HepG2 (cell line): Measurements from ENCODE around the gene SLC39A3. TPM values are rescaled to one million over a fixed set of nuclear protein-coding genes. Genes with fewer than 3 reads are reported as not detected.

Source experiments
- NFIB ChIP-seq: sonication (generic); formaldehyde crosslinking; IDR thresholded peaks from 2 replicates; pipeline ENCODE4 v1.9.0; 2021; ENCODE audit warnings: missing genetic modification reagents, mild to moderate bottlenecking, borderline replicate concordance
- ZMYM4 ChIP-seq: sonication (generic); formaldehyde crosslinking; IDR thresholded peaks from 2 replicates; pipeline ENCODE4 v1.8.1; 2023; ENCODE audit warnings: mild to moderate bottlenecking, missing genetic modification reagents
- ZNF343 ChIP-seq: sonication (generic); formaldehyde crosslinking; IDR thresholded peaks from 2 replicates; pipeline ENCODE4 v1.4.0; 2020; ENCODE audit warnings: mild to moderate bottlenecking, missing genetic modification reagents
- ZNF382 ChIP-seq: sonication (generic); formaldehyde crosslinking; IDR thresholded peaks from 2 replicates; pipeline ENCODE4 v1.5.0; 2020; ENCODE audit warnings: missing genetic modification reagents, mild to moderate bottlenecking, borderline replicate concordance
- ZNF570 ChIP-seq: sonication (generic); formaldehyde crosslinking; IDR thresholded peaks from 2 replicates; pipeline ENCODE4 v1.4.0; 2020; ENCODE audit warnings: mild to moderate bottlenecking, missing genetic modification reagents, borderline replicate concordance
- polyA plus RNA-seq, 8 experiments: library from polyadenylated mRNA; depleted of rRNA in 3 of 8; stranded (reverse) in 7 of 8; unstranded in 1 of 8; fragments of >200 nt; fragmentation: Illumina TruSeq in 4 of 8; extraction: Trizol in 4 of 8; gene quantifications; 2 replicates each; pipeline versions ENCODE4 v1.2.1 to v1.2.3, GENCODE V29; 2011 to 2016; ENCODE audit warnings: low read depth in 4 of 8, missing spikeins in 1 of 8, mixed read lengths in 1 of 8; ENCODE audit not compliant: insufficient read depth in 1 of 8
- total RNA-seq, 5 experiments: library from RNA; depleted of rRNA; stranded (reverse); fragments of >200 nt; fragmentation: Illumina TruSeq; extraction: Trizol; gene quantifications; 2 replicates each; pipeline ENCODE4 v1.2.3, GENCODE V29; 2016; ENCODE audit warnings: low read depth in 1 of 5
- TF ChIP-seq, protein P1 (sequence below): sonication (generic); formaldehyde crosslinking; IDR thresholded peaks from 2 replicates; pipeline ENCODE4 v1.5.0; 2020; ENCODE audit warnings: mild to moderate bottlenecking, missing genetic modification reagents, borderline replicate concordance
- TF ChIP-seq, protein P2 (sequence below): sonication (generic); formaldehyde crosslinking; IDR thresholded peaks from 2 replicates; pipeline ENCODE4 v1.4.0; 2020; ENCODE audit warnings: missing genetic modification reagents
- TF ChIP-seq, protein P3 (sequence below): IDR thresholded peaks from 2 replicates; pipeline ENCODE4 v1.6.1; 2012; ENCODE audit warnings: low read length, improper control_type of control experiment
- TF ChIP-seq, protein P4 (sequence below): sonication (generic); formaldehyde crosslinking; IDR thresholded peaks from 2 replicates; pipeline ENCODE4 v1.5.1; 2020; ENCODE audit warnings: mild to moderate bottlenecking, moderate library complexity, missing genetic modification reagents
- TF ChIP-seq, protein P5 (sequence below): sonication (generic); formaldehyde crosslinking; IDR thresholded peaks from 2 replicates; pipeline ENCODE4 v1.9.0; 2021; ENCODE audit warnings: missing genetic modification reagents, mild to moderate bottlenecking, borderline replicate concordance
- TF ChIP-seq, protein P6 (sequence below): sonication (generic); formaldehyde crosslinking; IDR thresholded peaks from 2 replicates; pipeline ENCODE4 v1.8.0; 2022; ENCODE audit warnings: mild to moderate bottlenecking, missing genetic modification reagents, moderate library complexity

Gene SLC39A3
- total and polyA plus RNA-seq, 2 of the 13 experiments (the other 11 are each of a cell fraction or from before 2014, with no cell fraction given), result 33.6 to 41.6 TPM

DNA sequence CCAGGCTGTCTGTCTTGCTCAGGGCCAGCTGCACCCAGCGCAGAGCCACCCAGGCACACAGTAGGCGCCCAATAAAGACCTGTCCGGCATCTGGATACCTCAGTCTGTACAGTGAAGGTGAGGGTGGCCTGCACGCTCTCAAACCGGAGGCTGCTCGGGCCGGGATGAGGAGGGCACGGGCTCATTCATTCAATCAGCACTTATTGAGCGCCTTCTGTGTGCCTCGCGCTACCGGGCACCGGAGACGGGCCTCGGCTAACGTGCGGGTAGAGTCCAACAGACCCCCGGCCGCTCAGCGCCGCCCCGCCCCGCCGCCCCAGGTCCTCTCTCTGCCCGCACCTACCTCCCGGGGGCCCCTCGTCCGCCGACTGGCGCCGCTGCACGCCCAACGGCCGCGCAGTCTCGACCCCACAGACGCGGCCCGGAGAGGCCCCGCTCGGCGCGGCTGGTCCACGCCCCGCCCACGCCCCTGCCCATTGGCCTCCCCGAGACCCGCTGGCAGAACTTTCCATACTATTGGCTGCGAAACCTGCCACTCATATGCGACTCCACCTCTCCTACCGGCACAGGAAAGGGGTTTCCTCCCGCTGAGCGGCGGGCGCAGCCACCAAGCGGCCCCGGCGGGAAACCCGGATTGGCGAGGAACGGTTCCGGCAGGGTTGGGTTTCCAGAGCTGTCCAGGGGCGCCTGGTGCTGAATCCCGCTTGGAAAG is at the start of gene SLC39A3 (continued):
- TF ChIP-seq, protein P1, sequence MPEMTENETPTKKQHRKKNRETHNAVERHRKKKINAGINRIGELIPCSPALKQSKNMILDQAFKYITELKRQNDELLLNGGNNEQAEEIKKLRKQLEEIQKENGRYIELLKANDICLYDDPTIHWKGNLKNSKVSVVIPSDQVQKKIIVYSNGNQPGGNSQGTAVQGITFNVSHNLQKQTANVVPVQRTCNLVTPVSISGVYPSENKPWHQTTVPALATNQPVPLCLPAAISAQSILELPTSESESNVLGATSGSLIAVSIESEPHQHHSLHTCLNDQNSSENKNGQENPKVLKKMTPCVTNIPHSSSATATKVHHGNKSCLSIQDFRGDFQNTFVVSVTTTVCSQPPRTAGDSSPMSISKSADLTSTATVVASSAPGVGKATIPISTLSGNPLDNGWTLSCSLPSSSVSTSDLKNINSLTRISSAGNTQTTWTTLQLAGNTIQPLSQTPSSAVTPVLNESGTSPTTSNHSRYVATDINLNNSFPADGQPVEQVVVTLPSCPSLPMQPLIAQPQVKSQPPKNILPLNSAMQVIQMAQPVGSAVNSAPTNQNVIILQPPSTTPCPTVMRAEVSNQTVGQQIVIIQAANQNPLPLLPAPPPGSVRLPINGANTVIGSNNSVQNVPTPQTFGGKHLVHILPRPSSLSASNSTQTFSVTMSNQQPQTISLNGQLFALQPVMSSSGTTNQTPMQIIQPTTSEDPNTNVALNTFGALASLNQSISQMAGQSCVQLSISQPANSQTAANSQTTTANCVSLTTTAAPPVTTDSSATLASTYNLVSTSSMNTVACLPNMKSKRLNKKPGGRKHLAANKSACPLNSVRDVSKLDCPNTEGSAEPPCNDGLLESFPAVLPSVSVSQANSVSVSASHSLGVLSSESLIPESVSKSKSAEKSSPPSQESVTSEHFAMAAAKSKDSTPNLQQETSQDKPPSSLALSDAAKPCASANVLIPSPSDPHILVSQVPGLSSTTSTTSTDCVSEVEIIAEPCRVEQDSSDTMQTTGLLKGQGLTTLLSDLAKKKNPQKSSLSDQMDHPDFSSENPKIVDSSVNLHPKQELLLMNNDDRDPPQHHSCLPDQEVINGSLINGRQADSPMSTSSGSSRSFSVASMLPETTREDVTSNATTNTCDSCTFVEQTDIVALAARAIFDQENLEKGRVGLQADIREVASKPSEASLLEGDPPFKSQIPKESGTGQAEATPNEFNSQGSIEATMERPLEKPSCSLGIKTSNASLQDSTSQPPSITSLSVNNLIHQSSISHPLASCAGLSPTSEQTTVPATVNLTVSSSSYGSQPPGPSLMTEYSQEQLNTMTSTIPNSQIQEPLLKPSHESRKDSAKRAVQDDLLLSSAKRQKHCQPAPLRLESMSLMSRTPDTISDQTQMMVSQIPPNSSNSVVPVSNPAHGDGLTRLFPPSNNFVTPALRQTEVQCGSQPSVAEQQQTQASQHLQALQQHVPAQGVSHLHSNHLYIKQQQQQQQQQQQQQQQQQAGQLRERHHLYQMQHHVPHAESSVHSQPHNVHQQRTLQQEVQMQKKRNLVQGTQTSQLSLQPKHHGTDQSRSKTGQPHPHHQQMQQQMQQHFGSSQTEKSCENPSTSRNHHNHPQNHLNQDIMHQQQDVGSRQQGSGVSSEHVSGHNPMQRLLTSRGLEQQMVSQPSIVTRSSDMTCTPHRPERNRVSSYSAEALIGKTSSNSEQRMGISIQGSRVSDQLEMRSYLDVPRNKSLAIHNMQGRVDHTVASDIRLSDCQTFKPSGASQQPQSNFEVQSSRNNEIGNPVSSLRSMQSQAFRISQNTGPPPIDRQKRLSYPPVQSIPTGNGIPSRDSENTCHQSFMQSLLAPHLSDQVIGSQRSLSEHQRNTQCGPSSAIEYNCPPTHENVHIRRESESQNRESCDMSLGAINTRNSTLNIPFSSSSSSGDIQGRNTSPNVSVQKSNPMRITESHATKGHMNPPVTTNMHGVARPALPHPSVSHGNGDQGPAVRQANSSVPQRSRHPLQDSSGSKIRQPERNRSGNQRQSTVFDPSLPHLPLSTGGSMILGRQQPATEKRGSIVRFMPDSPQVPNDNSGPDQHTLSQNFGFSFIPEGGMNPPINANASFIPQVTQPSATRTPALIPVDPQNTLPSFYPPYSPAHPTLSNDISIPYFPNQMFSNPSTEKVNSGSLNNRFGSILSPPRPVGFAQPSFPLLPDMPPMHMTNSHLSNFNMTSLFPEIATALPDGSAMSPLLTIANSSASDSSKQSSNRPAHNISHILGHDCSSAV (CRISPR knock-in tag), result no peak
- TF ChIP-seq ZNF343 (CRISPR knock-in tag), result peak; percentile 86
- no peak for TF ChIP-seq ZNF382 (CRISPR knock-in tag)
- TF ChIP-seq, protein P2, sequence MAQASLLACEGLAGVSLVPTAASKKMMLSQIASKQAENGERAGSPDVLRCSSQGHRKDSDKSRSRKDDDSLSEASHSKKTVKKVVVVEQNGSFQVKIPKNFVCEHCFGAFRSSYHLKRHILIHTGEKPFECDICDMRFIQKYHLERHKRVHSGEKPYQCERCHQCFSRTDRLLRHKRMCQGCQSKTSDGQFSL (CRISPR knock-in tag), result no peak
- TF ChIP-seq, protein P3, sequence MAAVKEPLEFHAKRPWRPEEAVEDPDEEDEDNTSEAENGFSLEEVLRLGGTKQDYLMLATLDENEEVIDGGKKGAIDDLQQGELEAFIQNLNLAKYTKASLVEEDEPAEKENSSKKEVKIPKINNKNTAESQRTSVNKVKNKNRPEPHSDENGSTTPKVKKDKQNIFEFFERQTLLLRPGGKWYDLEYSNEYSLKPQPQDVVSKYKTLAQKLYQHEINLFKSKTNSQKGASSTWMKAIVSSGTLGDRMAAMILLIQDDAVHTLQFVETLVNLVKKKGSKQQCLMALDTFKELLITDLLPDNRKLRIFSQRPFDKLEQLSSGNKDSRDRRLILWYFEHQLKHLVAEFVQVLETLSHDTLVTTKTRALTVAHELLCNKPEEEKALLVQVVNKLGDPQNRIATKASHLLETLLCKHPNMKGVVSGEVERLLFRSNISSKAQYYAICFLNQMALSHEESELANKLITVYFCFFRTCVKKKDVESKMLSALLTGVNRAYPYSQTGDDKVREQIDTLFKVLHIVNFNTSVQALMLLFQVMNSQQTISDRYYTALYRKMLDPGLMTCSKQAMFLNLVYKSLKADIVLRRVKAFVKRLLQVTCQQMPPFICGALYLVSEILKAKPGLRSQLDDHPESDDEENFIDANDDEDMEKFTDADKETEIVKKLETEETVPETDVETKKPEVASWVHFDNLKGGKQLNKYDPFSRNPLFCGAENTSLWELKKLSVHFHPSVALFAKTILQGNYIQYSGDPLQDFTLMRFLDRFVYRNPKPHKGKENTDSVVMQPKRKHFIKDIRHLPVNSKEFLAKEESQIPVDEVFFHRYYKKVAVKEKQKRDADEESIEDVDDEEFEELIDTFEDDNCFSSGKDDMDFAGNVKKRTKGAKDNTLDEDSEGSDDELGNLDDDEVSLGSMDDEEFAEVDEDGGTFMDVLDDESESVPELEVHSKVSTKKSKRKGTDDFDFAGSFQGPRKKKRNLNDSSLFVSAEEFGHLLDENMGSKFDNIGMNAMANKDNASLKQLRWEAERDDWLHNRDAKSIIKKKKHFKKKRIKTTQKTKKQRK, result no peak
- TF ChIP-seq ZMYM4, result peak; percentile 95
- TF ChIP-seq, protein P4, sequence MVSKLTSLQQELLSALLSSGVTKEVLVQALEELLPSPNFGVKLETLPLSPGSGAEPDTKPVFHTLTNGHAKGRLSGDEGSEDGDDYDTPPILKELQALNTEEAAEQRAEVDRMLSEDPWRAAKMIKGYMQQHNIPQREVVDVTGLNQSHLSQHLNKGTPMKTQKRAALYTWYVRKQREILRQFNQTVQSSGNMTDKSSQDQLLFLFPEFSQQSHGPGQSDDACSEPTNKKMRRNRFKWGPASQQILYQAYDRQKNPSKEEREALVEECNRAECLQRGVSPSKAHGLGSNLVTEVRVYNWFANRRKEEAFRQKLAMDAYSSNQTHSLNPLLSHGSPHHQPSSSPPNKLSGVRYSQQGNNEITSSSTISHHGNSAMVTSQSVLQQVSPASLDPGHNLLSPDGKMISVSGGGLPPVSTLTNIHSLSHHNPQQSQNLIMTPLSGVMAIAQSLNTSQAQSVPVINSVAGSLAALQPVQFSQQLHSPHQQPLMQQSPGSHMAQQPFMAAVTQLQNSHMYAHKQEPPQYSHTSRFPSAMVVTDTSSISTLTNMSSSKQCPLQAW (CRISPR knock-in tag), result peak; percentile 98
- TF ChIP-seq, protein P5, sequence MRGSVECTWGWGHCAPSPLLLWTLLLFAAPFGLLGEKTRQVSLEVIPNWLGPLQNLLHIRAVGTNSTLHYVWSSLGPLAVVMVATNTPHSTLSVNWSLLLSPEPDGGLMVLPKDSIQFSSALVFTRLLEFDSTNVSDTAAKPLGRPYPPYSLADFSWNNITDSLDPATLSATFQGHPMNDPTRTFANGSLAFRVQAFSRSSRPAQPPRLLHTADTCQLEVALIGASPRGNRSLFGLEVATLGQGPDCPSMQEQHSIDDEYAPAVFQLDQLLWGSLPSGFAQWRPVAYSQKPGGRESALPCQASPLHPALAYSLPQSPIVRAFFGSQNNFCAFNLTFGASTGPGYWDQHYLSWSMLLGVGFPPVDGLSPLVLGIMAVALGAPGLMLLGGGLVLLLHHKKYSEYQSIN (CRISPR knock-in tag), result no peak
- TF ChIP-seq NFIB, result no peak
- TF ChIP-seq ZNF570, result peak; percentile 80; the same call in 1 of the 2 replicates
- TF ChIP-seq, protein P6, sequence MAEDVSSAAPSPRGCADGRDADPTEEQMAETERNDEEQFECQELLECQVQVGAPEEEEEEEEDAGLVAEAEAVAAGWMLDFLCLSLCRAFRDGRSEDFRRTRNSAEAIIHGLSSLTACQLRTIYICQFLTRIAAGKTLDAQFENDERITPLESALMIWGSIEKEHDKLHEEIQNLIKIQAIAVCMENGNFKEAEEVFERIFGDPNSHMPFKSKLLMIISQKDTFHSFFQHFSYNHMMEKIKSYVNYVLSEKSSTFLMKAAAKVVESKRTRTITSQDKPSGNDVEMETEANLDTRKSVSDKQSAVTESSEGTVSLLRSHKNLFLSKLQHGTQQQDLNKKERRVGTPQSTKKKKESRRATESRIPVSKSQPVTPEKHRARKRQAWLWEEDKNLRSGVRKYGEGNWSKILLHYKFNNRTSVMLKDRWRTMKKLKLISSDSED (CRISPR knock-in tag), result no peak
